GM12801 (cell line): Measurements from ENCODE around the gene MLLT6.

Experiments
- CTCF ChIP-seq: IDR thresholded peaks from one replicate; pipeline ENCODE4 v1.5.1; 2011; ENCODE audit warnings: control low read depth; ENCODE audit not compliant: insufficient read length; ENCODE audit errors: extremely low read depth

Gene MLLT6

GRCh38 chr17:38768417-38768816 is 63.3 kb downstream of the MLLT6 start:
- TF ChIP-seq CTCF, result no peak

- no peak for TF ChIP-seq CTCF
Measured at GRCh38 chr17:38773258-38773657, 68.2 kb downstream of the MLLT6 start.

GRCh38 chr17:38777641-38778250 is 72.7 kb downstream of the MLLT6 start:
- TF ChIP-seq CTCF, result no peak
